CD14-positive monocyte (primary cell): ENCODE results near the gene DCAF8L1. TPM values are rescaled to one million over a fixed set of nuclear protein-coding genes. Genes with fewer than 3 reads are reported as not detected.

ENCODE experiments used
- DNase-seq, 3 donors: peaks; one replicate each; pipeline ENCODE4 v3.0.0-alpha.2; 2011 to 2022
- H2AFZ ChIP-seq: 2 replicates; pipeline ENCODE4 v1.6.0; 2012; ENCODE audit warnings: mild to moderate bottlenecking, low read depth, low read length, inconsistent platforms; ENCODE audit not compliant: insufficient read depth, poor library complexity, severe bottlenecking
- H3K27ac ChIP-seq, 2 donors: 1 replicate in 1 of 2; 2 replicates in 1 of 2; pipeline ENCODE4 v1.5.1; 2012 to 2013; ENCODE audit warnings: low read length in 2 of 2, control low read depth in 1 of 2, inconsistent platforms in 1 of 2, low read depth in 1 of 2, mild to moderate bottlenecking in 1 of 2
- H3K27me3 ChIP-seq, 2 donors: one replicate each; pipeline versions ENCODE4 v1.6.0 to v1.6.1; 2011 to 2013; ENCODE audit warnings: low read length in 2 of 2; ENCODE audit not compliant: control insufficient read depth in 2 of 2, insufficient read depth in 2 of 2
- H3K36me3 ChIP-seq, 2 donors: replicated peaks in 1 of 2; 1 replicate in 1 of 2; 2 replicates in 1 of 2; pipeline versions ENCODE4 v1.5.1 to v1.6.1; 2012 to 2013; ENCODE audit warnings: low read length in 2 of 2, control low read depth in 1 of 2, inconsistent platforms in 1 of 2, mild to moderate bottlenecking in 1 of 2; ENCODE audit not compliant: insufficient read depth in 2 of 2, control insufficient read depth in 1 of 2
- H3K4me1 ChIP-seq, 2 donors: 1 replicate in 1 of 2; 2 replicates in 1 of 2; pipeline versions ENCODE4 v1.5.1 to v1.6.1; 2012 to 2013; ENCODE audit warnings: low read length in 2 of 2, control low read depth in 1 of 2, inconsistent platforms in 1 of 2, mild to moderate bottlenecking in 1 of 2, moderate library complexity in 1 of 2; ENCODE audit not compliant: insufficient read depth in 2 of 2, control insufficient read depth in 1 of 2
- H3K4me2 ChIP-seq: replicated peaks from 2 replicates; pipeline ENCODE3; 2012; ENCODE audit warnings: low read length, moderate library complexity, mild to moderate bottlenecking; ENCODE audit not compliant: poor library complexity, severe bottlenecking; ENCODE audit errors: extremely low read depth
- H3K4me3 ChIP-seq, 3 experiments: fragments of 200-600 bp in 1 of 3; sonication (generic) in 1 of 3; replicated peaks in 1 of 3; 1 replicate in 2 of 3; 2 replicates in 1 of 3; pipeline ENCODE4 v1.5.1; 2011 to 2013; ENCODE audit warnings: low read length in 3 of 3, mild to moderate bottlenecking in 3 of 3, control low read depth in 2 of 3, low read depth in 2 of 3, inconsistent platforms in 1 of 3, moderate library complexity in 1 of 3
- H3K79me2 ChIP-seq: 2 replicates; pipeline ENCODE4 v1.6.0; 2012; ENCODE audit warnings: mild to moderate bottlenecking, control low read depth, inconsistent platforms, low read length, moderate library complexity; ENCODE audit not compliant: insufficient read depth
- H3K9ac ChIP-seq: 2 replicates; pipeline ENCODE4 v1.6.0; 2017; ENCODE audit warnings: low read length, mild to moderate bottlenecking; ENCODE audit not compliant: insufficient read depth, poor library complexity, severe bottlenecking
- H3K9me3 ChIP-seq, 2 donors: replicated peaks in 1 of 2; 1 replicate in 1 of 2; 2 replicates in 1 of 2; pipeline versions ENCODE4 v1.5.1 to v1.6.1; 2012 to 2013; ENCODE audit warnings: low read length in 2 of 2, control low read depth in 1 of 2; ENCODE audit not compliant: control insufficient read depth in 1 of 2, insufficient read depth in 1 of 2
- H4K20me1 ChIP-seq: 2 replicates; pipeline ENCODE4 v1.6.0; 2012; ENCODE audit warnings: mild to moderate bottlenecking, low read length, control low read depth, moderate library complexity; ENCODE audit not compliant: insufficient read depth
- H3K27ac Mint-ChIP-seq, 7 donors: one replicate each; pipeline ENCODE4 v1.8.0; 2020; ENCODE audit warnings: mild to moderate bottlenecking in 7 of 7, mixed read lengths in 7 of 7, moderate library complexity in 6 of 7, inconsistent platforms in 2 of 7
- H3K27me3 Mint-ChIP-seq, 3 donors: one replicate each; pipeline ENCODE4 v1.8.0; 2021 to 2022; ENCODE audit warnings: low read depth in 3 of 3, mild to moderate bottlenecking in 3 of 3, mixed read lengths in 3 of 3, moderate library complexity in 3 of 3, inconsistent platforms in 1 of 3
- H3K36me3 Mint-ChIP-seq, 2 donors: one replicate each; pipeline ENCODE4 v1.8.0; 2020; ENCODE audit warnings: mixed read lengths in 2 of 2, inconsistent platforms in 1 of 2, mild to moderate bottlenecking in 1 of 2
- H3K4me1 Mint-ChIP-seq: one replicate; pipeline ENCODE4 v1.8.0; 2020; ENCODE audit warnings: mild to moderate bottlenecking, mixed read lengths
- H3K4me3 Mint-ChIP-seq, 2 donors: one replicate each; pipeline ENCODE4 v1.8.0; 2020; ENCODE audit warnings: mild to moderate bottlenecking in 2 of 2, mixed read lengths in 2 of 2, moderate library complexity in 1 of 2
- H3K9me3 Mint-ChIP-seq, 7 donors: one replicate each; pipeline ENCODE4 v1.8.0; 2020 to 2022; ENCODE audit warnings: mixed read lengths in 7 of 7, mild to moderate bottlenecking in 6 of 7, moderate library complexity in 6 of 7, inconsistent platforms in 2 of 7
- WGBS: methylation state at CpG from one replicate; pipeline ENCODE4 v1.1.5; 2013; ENCODE audit warnings: missing lambda C conversion rate; ENCODE audit not compliant: insufficient coverage; 5-methylcytosine and 5-hydroxymethylcytosine counted together
- intact Hi-C, 2 donors: fragments of 100-400 bp; cut with micrococcal nuclease; formaldehyde crosslinking; loops; one replicate each; pipeline versions ENCODE4 v1.15.0 to v1.15.1; 2023
- polyA plus RNA-seq, 3 donors: library from polyadenylated mRNA; depleted of rRNA in 1 of 3; unstranded in 2 of 3; stranded (reverse) in 1 of 3; fragments of 300-500 nt in 2 of 3; fragments of >200 nt in 1 of 3; fragmentation: Illumina TruSeq in 2 of 3; gene quantifications; 1 replicate in 2 of 3; 2 replicates in 1 of 3; pipeline ENCODE4 v1.2.3, GENCODE V29; 2012 to 2021
- TF ChIP-seq, protein P1 (sequence below): fragments of 200-600 bp; IDR thresholded peaks from one replicate; pipeline ENCODE4 v1.8.0; 2022; ENCODE audit warnings: antibody characterized with exemption, mild to moderate bottlenecking

DCAF8L1 gene
- polyA plus RNA-seq, 3 donors, result not detected

DNA sequence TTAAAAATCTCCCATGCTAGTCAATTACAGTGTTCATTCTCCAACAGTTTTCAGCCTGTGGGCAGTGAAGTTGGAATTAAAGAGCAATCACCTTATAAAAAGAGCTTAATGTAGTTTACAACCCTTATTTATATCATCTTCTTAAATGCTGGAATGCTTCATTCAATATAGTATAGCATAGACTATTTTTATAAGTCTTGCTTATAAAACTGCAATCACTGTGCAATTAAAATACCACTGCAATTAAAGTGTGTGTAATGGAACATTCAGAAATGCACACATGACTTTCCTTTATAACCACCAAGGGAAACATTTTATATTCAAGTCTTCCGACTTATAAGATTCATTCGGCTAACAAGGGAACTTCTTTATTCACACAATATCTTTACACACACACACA is 16.4 kb upstream of the DCAF8L1 start:
- no peak overlapping the region for H3K4me3 Mint-ChIP-seq
- intact Hi-C loops, result no loop called here
- Histone ChIP-seq H2AFZ (no peak overlapping the region), H3K4me1 (no peaks in the 10 kb centered on the region), H3K27ac (no peak overlapping the region), H3K4me3 (no peak overlapping the region), H3K9me3 (no peaks in the 10 kb centered on the region), H4K20me1 (no peaks in the 10 kb centered on the region), H3K9ac (no peak overlapping the region), H3K36me3 (no peaks in the 10 kb centered on the region), H3K4me2 (no peak overlapping the region), H3K27me3 (no peaks in the 10 kb centered on the region), H3K79me2 (no peaks in the 10 kb centered on the region)
- H3K36me3 Mint-ChIP-seq, result no peaks in the 10 kb centered on the region
- H3K27me3 Mint-ChIP-seq, result no peaks in the 10 kb centered on the region
- no CpG with 5 or more reads among the region's 2 CpGs for WGBS
- no peak for DNase-seq
- no peak overlapping the region for H3K27ac Mint-ChIP-seq
- no peaks in the 10 kb centered on the region for H3K4me1 Mint-ChIP-seq
- H3K9me3 Mint-ChIP-seq, result peaks cover 0 to 1% (median 0%) of the 10 kb centered on the region in 7 donors
- TF ChIP-seq, protein P1, sequence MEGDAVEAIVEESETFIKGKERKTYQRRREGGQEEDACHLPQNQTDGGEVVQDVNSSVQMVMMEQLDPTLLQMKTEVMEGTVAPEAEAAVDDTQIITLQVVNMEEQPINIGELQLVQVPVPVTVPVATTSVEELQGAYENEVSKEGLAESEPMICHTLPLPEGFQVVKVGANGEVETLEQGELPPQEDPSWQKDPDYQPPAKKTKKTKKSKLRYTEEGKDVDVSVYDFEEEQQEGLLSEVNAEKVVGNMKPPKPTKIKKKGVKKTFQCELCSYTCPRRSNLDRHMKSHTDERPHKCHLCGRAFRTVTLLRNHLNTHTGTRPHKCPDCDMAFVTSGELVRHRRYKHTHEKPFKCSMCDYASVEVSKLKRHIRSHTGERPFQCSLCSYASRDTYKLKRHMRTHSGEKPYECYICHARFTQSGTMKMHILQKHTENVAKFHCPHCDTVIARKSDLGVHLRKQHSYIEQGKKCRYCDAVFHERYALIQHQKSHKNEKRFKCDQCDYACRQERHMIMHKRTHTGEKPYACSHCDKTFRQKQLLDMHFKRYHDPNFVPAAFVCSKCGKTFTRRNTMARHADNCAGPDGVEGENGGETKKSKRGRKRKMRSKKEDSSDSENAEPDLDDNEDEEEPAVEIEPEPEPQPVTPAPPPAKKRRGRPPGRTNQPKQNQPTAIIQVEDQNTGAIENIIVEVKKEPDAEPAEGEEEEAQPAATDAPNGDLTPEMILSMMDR, result no peak

DNA sequence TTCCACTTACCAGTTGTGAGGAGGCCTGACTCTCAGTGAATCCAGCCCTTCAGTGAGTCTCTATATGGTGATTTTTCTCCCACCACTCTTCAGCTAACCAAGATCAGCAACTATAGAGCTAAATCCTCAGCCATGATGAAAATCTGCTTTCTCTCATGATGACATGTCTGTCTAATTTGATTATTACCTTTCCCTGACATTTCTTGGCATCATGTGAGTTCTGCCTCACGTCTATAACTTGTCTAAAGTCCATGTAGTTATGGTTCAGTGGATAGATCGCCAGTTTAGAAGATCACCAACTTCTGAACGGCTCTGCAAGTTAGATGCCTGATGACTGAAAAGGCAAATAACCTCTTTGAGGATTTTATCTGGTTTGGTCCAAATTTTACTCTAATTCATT is 14.9 kb upstream of the DCAF8L1 start:
- Histone ChIP-seq H3K79me2 (no peaks in the 10 kb centered on the region), H4K20me1 (no peaks in the 10 kb centered on the region), H3K27ac (no peak overlapping the region), H3K9me3 (no peaks in the 10 kb centered on the region), H3K4me2 (no peak overlapping the region), H2AFZ (no peak overlapping the region), H3K27me3 (no peaks in the 10 kb centered on the region), H3K9ac (no peak overlapping the region), H3K4me1 (no peaks in the 10 kb centered on the region), H3K36me3 (no peaks in the 10 kb centered on the region), H3K4me3 (no peak overlapping the region)
- no peak for DNase-seq
- no peaks in the 10 kb centered on the region for H3K36me3 Mint-ChIP-seq
- peaks cover 0 to 1% (median 0%) of the 10 kb centered on the region in 7 donors for H3K9me3 Mint-ChIP-seq
- WGBS, result no CpG with 5 or more reads among the region's 3 CpGs
- H3K27ac Mint-ChIP-seq, result no peak overlapping the region
- no peaks in the 10 kb centered on the region for H3K4me1 Mint-ChIP-seq
- TF ChIP-seq, protein P1, result no peak
- H3K4me3 Mint-ChIP-seq, result no peak overlapping the region
- intact Hi-C loops, result no loop called here
- no peaks in the 10 kb centered on the region for H3K27me3 Mint-ChIP-seq
